ENCODE data around the gene NAV2. TPM values are rescaled to one million over a fixed set of nuclear protein-coding genes. Genes with fewer than 3 reads are reported as not detected.

The NAV2 gene
- total RNA-seq, 1 experiment from 2014 or later, result 46.3 TPM

GRCh38 chr11:19683862-19684491, 28.7 kb upstream of the NAV2 start:
- no peak for TF ChIP-seq CTCF (conservative IDR thresholded peaks at IDR 0.05)
- H2BK120ac ChIP-seq (ENCODE audit: low read depth, low read length, poor library complexity, severe bottlenecking), result no peak overlapping the region

More at GRCh38 chr11:19683862-19684491, 28.7 kb upstream of the NAV2 start:
- Histone ChIP-seq H3K4ac (ENCODE audit: low read depth, low read length) (no peak overlapping the region), H2BK5ac (ENCODE audit: insufficient read length, low read length) (no peak overlapping the region), H2BK12ac (ENCODE audit: insufficient read length, low read depth, low read length) (no peak overlapping the region), H3K27me3 (ENCODE audit: insufficient read depth, low read length) (no peaks in the 10 kb centered on the region; the same call in 1 of the 2 replicates), H3K4me1 (ENCODE audit: insufficient read depth, low read length) (no peaks in the 10 kb centered on the region), H3K79me2 (ENCODE audit: insufficient read depth, low read length) (no peaks in the 10 kb centered on the region), H2BK15ac (ENCODE audit: low read depth, low read length) (no peak overlapping the region), H4K8ac (replicated peaks; ENCODE audit: insufficient read length, low read depth, low read length) (no peak overlapping the region), H4K91ac (ENCODE audit: insufficient read length, low read depth, low read length) (no peak overlapping the region), H4K5ac (ENCODE audit: insufficient read length, low read depth, low read length) (no peak overlapping the region), H3K9me3 (ENCODE audit: control insufficient read depth, low read depth, low read length) (no peaks in the 10 kb centered on the region), H3K4me2 (ENCODE audit: insufficient read depth, insufficient read length, low read length) (no peak overlapping the region), H4K20me1 (ENCODE audit: control insufficient read depth, insufficient read depth, insufficient read length) (no peaks in the 10 kb centered on the region), H3K14ac (ENCODE audit: insufficient read depth, low read length) (no peak overlapping the region), H3K56ac (ENCODE audit: insufficient read length, low read depth, low read length) (no peak overlapping the region), H3K9ac (ENCODE audit: extremely low read depth, insufficient read length, low read length) (no peak overlapping the region), H2BK20ac (ENCODE audit: low read depth, low read length, poor library complexity, severe bottlenecking) (no peak overlapping the region), H2AFZ (ENCODE audit: low read length) (no peak overlapping the region), H2AK5ac (ENCODE audit: insufficient read length, low read length) (no peak overlapping the region), H3K27ac (ENCODE audit: insufficient read length, low read depth, low read length) (no peak overlapping the region), H3K18ac (ENCODE audit: insufficient read length, low read depth, low read length) (no peak overlapping the region), H3K79me1 (ENCODE audit: insufficient read depth, low read depth, low read length, poor library complexity, severe bottlenecking) (no peaks in the 10 kb centered on the region), H3K23me2 (ENCODE audit: insufficient read length, low read depth, low read length, poor library complexity, severe bottlenecking) (no peaks in the 10 kb centered on the region), H3K23ac (ENCODE audit: insufficient read length, low read depth, low read length) (no peak overlapping the region), H3T11ph (ENCODE audit: low read length) (no peak overlapping the region)
- H3K27me3 Mint-ChIP-seq (ENCODE audit: low read depth), result peaks cover 6% of the 10 kb centered on the region
- no peak for DNase-seq
- H3K4me1 Mint-ChIP-seq, result peaks cover 28 to 31% of the 10 kb centered on the region in 2 experiments
- H3K9me3 Mint-ChIP-seq, result no peaks in the 10 kb centered on the region
- H3K36me3 Mint-ChIP-seq (ENCODE audit: insufficient read depth in 1 of 3, low read depth in 3 of 3), result no peaks in the 10 kb centered on the region
- no peak overlapping the region for H3K27ac Mint-ChIP-seq
- H3K4me3 Mint-ChIP-seq, result no peak overlapping the region
- no CpG with 5 or more reads among the region's 2 CpGs for whole genome bisulfite sequencing (ENCODE audit: extremely low coverage, insufficient read length, low lambda C conversion rate)
